Lower lobe of right lung (tissue), 2 donors: ENCODE data around the gene RPTOR. TPM values are rescaled to one million over a fixed set of nuclear protein-coding genes. Genes with fewer than 3 reads are reported as not detected.

Source experiments
- ATAC-seq, 2 donors: fragments of 200-7000 bp; cut with Tn5 transposase; one replicate each; pipeline ENCODE4 v1.9.1; 2020 to 2022; ENCODE audit warnings: mild to moderate bottlenecking in 2 of 2, moderate library complexity in 2 of 2
- DNase-seq: peaks from one replicate; pipeline ENCODE4 v3.0.0-alpha.2; 2020
- H3K27ac ChIP-seq: fragments of 200-600 bp; one replicate; pipeline ENCODE4 v1.8.0; 2022
- H3K27me3 ChIP-seq: fragments of 200-600 bp; one replicate; pipeline ENCODE4 v1.8.0; 2022; ENCODE audit warnings: low read depth
- H3K36me3 ChIP-seq: fragments of 200-600 bp; one replicate; pipeline ENCODE4 v1.8.0; 2022; ENCODE audit warnings: mild to moderate bottlenecking
- H3K4me1 ChIP-seq: fragments of 200-600 bp; one replicate; pipeline ENCODE4 v1.8.0; 2022
- H3K4me3 ChIP-seq: fragments of 200-600 bp; one replicate; pipeline ENCODE4 v1.8.0; 2022; ENCODE audit warnings: mild to moderate bottlenecking
- H3K9me3 ChIP-seq: fragments of 200-600 bp; one replicate; pipeline ENCODE4 v1.8.0; 2022
- intact Hi-C: fragments of 100-400 bp; cut with DNase I; formaldehyde crosslinking; loops from one replicate; pipeline ENCODE4 v1.11.0; 2022
- total RNA-seq: library from RNA; stranded (reverse); fragmentation: NEBNext Ultra II Directional; extraction: Animal tissue kit (Norgen Biotek cat#: 25700); gene quantifications from one replicate; pipeline ENCODE4 v1.2.1, GENCODE V29; 2021
- TF ChIP-seq, protein P1 (sequence below): fragments of 200-600 bp; IDR thresholded peaks from one replicate; pipeline ENCODE4 v1.8.0; 2022; ENCODE audit warnings: antibody characterized with exemption, mild to moderate bottlenecking
- donor health status: DM: no; HTN: yes; CAD: no; lungs with severe emphysema.

RPTOR gene
- total RNA-seq, 1 donor from 2014 or later = 34.0 TPM

DNA sequence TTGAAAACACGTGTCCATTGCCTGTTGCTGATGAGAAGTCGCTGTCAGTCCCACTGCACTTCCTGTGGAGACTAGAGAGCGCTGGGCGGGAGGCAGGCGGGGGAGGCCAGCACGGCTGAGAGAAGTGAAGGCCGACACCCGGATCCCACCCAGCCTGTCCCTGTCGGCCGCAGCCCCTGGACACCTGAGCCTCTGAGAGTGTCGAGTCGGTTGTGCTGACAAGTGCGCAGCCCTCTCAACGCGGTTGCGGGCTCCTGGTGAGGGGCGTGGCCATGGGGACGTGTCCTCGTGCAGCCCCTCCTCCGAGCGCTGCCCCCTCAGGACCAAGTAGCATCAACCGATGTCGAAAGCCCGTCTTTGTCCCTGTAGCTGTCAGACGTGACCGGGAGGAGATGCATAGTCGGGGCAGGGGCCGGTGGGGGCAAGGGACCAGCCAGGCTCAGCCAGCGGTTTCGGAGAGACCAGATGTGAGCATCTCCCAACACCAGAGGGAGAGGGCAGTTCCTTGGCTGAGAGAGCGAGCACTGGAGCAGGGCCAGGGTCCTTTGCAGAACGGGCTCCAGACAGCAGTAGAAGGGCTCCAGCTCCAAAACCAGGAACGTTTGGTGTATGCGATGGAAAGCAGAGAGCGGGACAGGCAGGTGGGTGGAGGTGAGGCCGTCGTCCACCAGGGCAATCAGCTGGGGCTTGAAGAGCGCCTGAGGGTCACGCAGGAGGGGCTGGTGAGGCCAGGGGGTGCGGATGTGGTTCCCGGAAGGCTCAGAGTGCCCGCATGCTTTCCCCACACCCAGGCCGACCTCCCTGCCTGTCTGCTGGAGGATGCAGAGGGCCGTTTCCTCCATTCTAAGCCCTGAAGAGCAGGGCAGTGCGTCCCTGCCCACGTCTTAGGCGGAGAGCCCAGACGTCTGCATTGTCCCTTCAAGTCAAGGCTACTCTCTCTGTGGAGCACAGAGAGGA lies 403.7 kb downstream of the RPTOR start:
- no peaks in the 10 kb centered on the region for H3K27me3 ChIP-seq
- H3K9me3 ChIP-seq = no peaks in the 10 kb centered on the region
- no peak overlapping the region for H3K4me3 ChIP-seq
- H3K4me1 ChIP-seq = no peaks in the 10 kb centered on the region
- intact Hi-C loops = no loop called here
- H3K36me3 ChIP-seq = peaks cover 50% of the 10 kb centered on the region
- TF ChIP-seq, protein P1, sequence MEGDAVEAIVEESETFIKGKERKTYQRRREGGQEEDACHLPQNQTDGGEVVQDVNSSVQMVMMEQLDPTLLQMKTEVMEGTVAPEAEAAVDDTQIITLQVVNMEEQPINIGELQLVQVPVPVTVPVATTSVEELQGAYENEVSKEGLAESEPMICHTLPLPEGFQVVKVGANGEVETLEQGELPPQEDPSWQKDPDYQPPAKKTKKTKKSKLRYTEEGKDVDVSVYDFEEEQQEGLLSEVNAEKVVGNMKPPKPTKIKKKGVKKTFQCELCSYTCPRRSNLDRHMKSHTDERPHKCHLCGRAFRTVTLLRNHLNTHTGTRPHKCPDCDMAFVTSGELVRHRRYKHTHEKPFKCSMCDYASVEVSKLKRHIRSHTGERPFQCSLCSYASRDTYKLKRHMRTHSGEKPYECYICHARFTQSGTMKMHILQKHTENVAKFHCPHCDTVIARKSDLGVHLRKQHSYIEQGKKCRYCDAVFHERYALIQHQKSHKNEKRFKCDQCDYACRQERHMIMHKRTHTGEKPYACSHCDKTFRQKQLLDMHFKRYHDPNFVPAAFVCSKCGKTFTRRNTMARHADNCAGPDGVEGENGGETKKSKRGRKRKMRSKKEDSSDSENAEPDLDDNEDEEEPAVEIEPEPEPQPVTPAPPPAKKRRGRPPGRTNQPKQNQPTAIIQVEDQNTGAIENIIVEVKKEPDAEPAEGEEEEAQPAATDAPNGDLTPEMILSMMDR = no peak
- no peak overlapping the region for H3K27ac ChIP-seq
- peak; percentile 47 for DNase-seq
- peak in 1 of 2 donors; percentile 29 for ATAC-seq

DNA sequence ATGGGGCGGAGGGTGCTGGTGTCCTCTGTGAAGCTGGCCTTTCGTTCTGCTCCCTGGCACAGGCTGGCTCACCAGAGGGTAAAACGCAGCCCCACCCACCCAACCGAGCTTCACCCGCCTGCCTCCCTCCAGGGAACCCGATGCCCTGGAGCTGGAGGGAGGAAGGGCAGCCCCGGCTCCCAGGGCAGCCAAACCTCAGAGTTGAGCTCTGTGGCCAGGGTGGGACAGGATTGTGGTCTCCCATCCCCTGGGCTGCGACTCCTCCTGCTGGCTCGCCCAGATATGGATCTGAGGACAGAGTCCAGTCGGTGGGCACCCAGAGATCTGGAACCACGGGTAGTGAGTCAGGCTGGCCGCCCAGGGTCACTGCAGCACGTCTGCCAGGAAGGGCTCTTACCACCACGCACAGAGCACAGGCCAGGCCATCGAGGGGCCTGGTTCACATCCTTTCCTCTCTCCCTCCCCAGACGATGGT lies 404.4 kb downstream of the RPTOR start:
- intact Hi-C loops = no loop called here
- Histone ChIP-seq H3K4me1 (no peaks in the 10 kb centered on the region), H3K27ac (no peak overlapping the region), H3K4me3 (no peak overlapping the region), H3K27me3 (no peaks in the 10 kb centered on the region), H3K36me3 (peaks cover 50% of the 10 kb centered on the region), H3K9me3 (no peaks in the 10 kb centered on the region)
- TF ChIP-seq, protein P1 = no peak
- ATAC-seq (no peak), DNase-seq (peak; percentile 45)

DNA sequence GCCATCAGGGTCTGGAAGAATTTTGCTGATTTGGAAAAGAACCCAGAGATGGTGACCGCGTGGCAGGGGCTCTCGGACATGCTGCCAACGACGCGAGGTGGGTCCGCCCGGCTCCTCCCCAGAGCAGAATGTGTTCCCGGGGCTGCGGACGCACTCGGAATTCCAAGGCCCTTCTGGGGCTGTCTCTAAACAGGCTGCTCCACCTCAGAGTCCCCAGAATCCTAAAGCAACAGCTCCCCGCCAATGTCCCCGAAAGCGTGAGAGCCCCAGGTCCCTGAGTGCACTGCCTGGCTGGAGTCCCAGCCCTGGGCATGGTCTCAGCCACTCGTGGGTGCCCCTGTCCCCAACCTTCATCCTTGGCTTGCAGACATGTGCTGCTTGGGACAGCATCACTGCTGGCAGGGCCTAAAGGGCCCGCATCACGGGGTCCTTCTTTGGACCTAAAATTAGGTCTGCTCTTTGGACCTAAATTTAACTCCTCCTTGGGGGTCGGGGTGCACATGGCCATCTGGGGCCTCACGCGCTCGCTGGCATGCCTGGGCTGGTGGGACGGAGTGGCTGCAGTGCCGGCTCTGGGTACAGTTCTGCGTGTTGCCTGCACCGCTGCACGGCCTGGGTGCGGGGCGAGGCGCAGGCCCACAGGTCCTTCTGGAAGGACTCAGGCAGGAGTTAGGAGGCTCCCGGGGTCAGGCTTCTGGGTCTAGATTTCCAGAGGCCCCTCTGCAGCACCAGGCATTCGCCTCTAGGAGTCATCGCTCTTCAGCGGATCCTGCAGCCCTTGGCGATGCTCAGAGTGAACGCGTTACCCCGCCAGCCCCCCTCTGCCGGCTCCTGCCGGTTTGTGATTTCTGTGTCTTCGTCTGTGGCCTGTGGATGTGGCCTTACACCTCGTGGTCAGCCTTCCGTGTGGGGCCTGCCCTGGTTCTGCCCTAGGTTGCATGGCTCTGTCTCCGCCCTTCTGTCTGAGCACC lies 405.1 kb downstream of the RPTOR start:
- Histone ChIP-seq H3K27me3 (no peaks in the 10 kb centered on the region), H3K27ac (no peak overlapping the region), H3K9me3 (no peaks in the 10 kb centered on the region), H3K4me3 (no peak overlapping the region), H3K4me1 (no peaks in the 10 kb centered on the region), H3K36me3 (peaks cover 50% of the 10 kb centered on the region)
- TF ChIP-seq, protein P1 = no peak
- DNase-seq (peak; percentile 38), ATAC-seq (no peak)
- intact Hi-C loops = no loop called here

DNA sequence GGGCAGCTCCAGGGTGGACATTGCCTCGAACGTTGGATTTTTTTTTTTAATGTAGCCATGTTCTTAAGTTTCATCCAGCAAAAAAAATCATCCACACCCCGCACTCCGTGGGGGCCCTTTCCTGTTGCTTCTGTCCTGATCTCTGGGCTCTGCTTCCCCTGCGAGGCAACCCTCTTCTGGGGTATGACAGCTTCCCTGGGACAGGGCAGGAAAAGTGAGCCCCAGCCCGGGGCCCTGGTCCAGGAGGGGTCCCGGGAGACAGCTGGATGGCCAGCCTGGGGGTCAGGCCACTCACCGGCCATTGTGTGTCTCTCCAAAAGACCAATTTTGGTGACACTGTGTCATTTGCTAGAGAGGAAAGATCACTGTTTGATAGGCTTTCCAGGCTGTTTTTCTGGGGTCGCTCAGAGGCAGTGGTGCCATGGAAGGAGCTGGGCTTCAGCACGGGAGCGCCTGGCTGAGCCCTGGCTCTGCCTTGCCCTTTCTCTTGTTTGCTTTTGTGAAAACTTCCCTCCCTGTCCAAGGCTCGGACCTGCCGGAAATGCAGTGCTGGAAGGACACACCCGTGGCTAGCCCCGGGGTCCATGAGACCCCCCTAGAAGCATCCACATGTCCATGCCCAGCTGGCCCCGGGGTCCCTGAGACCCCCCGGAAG lies 406.0 kb downstream of the RPTOR start:
- Histone ChIP-seq H3K4me3 (no peak overlapping the region), H3K36me3 (peaks cover 55% of the 10 kb centered on the region), H3K27ac (no peak overlapping the region), H3K4me1 (no peaks in the 10 kb centered on the region), H3K9me3 (no peaks in the 10 kb centered on the region), H3K27me3 (no peaks in the 10 kb centered on the region)
- peak; percentile 30 for DNase-seq
- intact Hi-C loops = no loop called here
- no peak for ATAC-seq
- TF ChIP-seq, protein P1 = no peak
